Tibial nerve (tissue), 4 donors: Measurements from ENCODE around the gene SDC1.

Experiments used
- CTCF ChIP-seq, 5 experiments: fragments of 200-600 bp in 3 of 5; fragments of 450-650 bp in 2 of 5; sonication (generic) in 3 of 5; IDR thresholded peaks; one replicate each; pipeline ENCODE4 v1.5.1; 2016 to 2019; ENCODE audit warnings: antibody characterized with exemption in 5 of 5, mild to moderate bottlenecking in 3 of 5, moderate library complexity in 2 of 5
- EP300 ChIP-seq, 2 donors: sonication (generic); formaldehyde crosslinking; IDR thresholded peaks; one replicate each; pipeline ENCODE4 v1.6.1; 2017; ENCODE audit warnings: antibody characterized with exemption in 2 of 2, mild to moderate bottlenecking in 1 of 2
- POLR2A ChIP-seq, 2 donors: fragments of 450-650 bp; IDR thresholded peaks; one replicate each; pipeline ENCODE4 v1.6.1; 2017; ENCODE audit warnings: antibody characterized with exemption in 2 of 2, mild to moderate bottlenecking in 2 of 2, moderate library complexity in 2 of 2

GRCh38 chr2:20198796-20199632 is 25.9 kb downstream of the SDC1 start:
- no peak for TF ChIP-seq CTCF (IDR thresholded peaks at IDR 0.05)
- TF ChIP-seq POLR2A (IDR thresholded peaks at IDR 0.05): no peak
- TF ChIP-seq EP300 (IDR thresholded peaks at IDR 0.05): no peak
